ENCODE measurements around the gene ZMYND8.

DNA sequence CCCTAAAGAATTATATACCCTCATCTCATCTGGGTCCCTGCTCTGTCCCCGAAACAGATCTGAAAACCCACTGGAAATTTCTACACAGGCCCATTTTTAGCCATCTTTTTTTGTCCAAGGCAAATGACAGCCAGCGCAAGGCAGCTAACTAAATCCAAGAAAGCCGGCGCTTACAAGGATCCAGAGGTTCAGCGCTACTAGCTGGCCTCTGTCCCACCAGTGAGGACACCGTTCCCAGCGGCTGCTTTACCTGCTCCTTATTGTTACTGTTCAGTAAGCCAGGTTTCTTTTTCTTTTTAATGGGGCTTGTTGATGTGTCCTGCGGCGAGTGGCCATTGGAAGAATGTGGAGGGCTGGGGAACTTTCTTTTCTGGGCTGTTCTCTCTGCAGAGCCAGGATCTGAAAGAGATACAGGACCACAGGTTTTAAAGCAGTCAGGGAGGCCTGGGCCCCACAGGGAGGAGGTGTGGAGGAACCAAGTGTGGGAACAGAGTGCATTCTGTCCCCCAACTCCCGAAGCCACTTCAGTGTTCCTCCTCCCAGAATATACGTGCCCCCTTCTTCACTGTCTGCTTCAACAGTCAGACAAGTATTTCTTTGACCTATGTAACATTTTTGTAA is 46.6 kb downstream of the ZMYND8 start:
- TF ChIP-seq CTCF (IDR thresholded peaks at IDR 0.05; ENCODE audit: extremely low read depth in 1 of 2, insufficient read depth in 1 of 2, low read depth in 1 of 2, low read length in 2 of 2) (no peak), EZH2 (IDR thresholded peaks at IDR 0.05; ENCODE audit: borderline replicate concordance, low read depth, low read length, severe bottlenecking) (no peak), POLR2AphosphoS5 (IDR thresholded peaks at IDR 0.05; ENCODE audit: insufficient read depth, low read depth, low read length) (no peak)
- TF ChIP-seq, protein P1, sequence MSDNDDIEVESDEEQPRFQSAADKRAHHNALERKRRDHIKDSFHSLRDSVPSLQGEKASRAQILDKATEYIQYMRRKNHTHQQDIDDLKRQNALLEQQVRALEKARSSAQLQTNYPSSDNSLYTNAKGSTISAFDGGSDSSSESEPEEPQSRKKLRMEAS (IDR thresholded peaks at IDR 0.05; ENCODE audit: insufficient read depth, insufficient read length) = no peak

All from endothelial cell of umbilical vein (primary cell).